HCT116 (cell line): ENCODE data around the gene HAPLN3.

Experiments
- ATF3 ChIP-seq: IDR thresholded peaks from 2 replicates; pipeline ENCODE4 v1.6.1; 2012
- CBX3 ChIP-seq: IDR thresholded peaks from 2 replicates; pipeline ENCODE4 v1.6.1; 2012; ENCODE audit warnings: low read depth
- CTCF ChIP-seq, 3 experiments: fragments of 200-600 bp in 1 of 3; sonication (generic) in 1 of 3; IDR thresholded peaks in 2 of 3; conservative IDR thresholded peaks in 1 of 3; 2 replicates each; pipeline ENCODE4 v1.5.1; 2012 to 2017; ENCODE audit warnings: low read depth in 2 of 3, low read length in 2 of 3, antibody characterized with exemption in 1 of 3, borderline replicate concordance in 1 of 3, control low read depth in 1 of 3, mild to moderate bottlenecking in 1 of 3, mixed read lengths in 1 of 3, mixed run types in 1 of 3, moderate library complexity in 1 of 3; ENCODE audit not compliant: insufficient read depth in 1 of 3
- EZH2 ChIP-seq: fragments of 200-600 bp; sonication (generic); IDR thresholded peaks from 2 replicates; pipeline ENCODE4 v1.6.1; 2017; ENCODE audit warnings: antibody characterized with exemption, mixed run types
- EZH2phosphoT487 ChIP-seq: fragments of 200-600 bp; IDR thresholded peaks from 2 replicates; pipeline ENCODE4 v1.6.1; 2018; ENCODE audit warnings: antibody characterized with exemption, borderline replicate concordance
- JUND ChIP-seq: IDR thresholded peaks from 2 replicates; pipeline ENCODE4 v1.6.1; 2012
- MAX ChIP-seq: IDR thresholded peaks from 2 replicates; pipeline ENCODE4 v1.6.1; 2012
- POLR2A ChIP-seq: IDR thresholded peaks from 2 replicates; pipeline ENCODE4 v1.7.0; 2011; ENCODE audit warnings: borderline replicate concordance; ENCODE audit not compliant: insufficient read depth, insufficient read length; ENCODE audit errors: extremely low read depth
- POLR2AphosphoS5 ChIP-seq: IDR thresholded peaks from 2 replicates; pipeline ENCODE4 v1.6.1; 2011; ENCODE audit warnings: mild to moderate bottlenecking, low read depth, low read length, moderate library complexity
- RAD21 ChIP-seq: IDR thresholded peaks from 2 replicates; pipeline ENCODE4 v1.6.1; 2012; ENCODE audit warnings: low read depth, mild to moderate bottlenecking
- REST ChIP-seq: IDR thresholded peaks from 2 replicates; pipeline ENCODE4 v1.6.1; 2012; ENCODE audit warnings: low read depth
- SRF ChIP-seq: IDR thresholded peaks from 2 replicates; pipeline ENCODE4 v1.6.1; 2012; ENCODE audit warnings: low read depth
- ZBTB33 ChIP-seq: IDR thresholded peaks from 2 replicates; pipeline ENCODE4 v1.6.1; 2011; ENCODE audit warnings: mild to moderate bottlenecking, low read length, moderate library complexity; ENCODE audit not compliant: insufficient replicate concordance; ENCODE audit errors: extremely low read depth

- TF ChIP-seq CTCF (IDR thresholded peaks at IDR 0.05 in 2 of 3, conservative IDR thresholded peaks at IDR 0.05 in 1 of 3; ENCODE audit: borderline replicate concordance in 1 of 3, insufficient read depth in 1 of 3, low read depth in 2 of 3, low read length in 2 of 3) (no peak), SRF (no peak), POLR2A (no peak), EZH2 (no peak), JUND (no peak), ZBTB33 (no peak), EZH2phosphoT487 (no peak), RAD21 (no peak), POLR2AphosphoS5 (no peak), CBX3 (no peak), ATF3 (no peak), MAX (no peak), REST (no peak)
Measured at GRCh38 chr15:88872706-88873105, 22.6 kb downstream of the HAPLN3 start.
